ENCODE results near the gene DDX42.
A peak's percentile ranks its signal among the peaks of the same experiment; 100 is the strongest.
"Not testable (repeated sequence)": the region's sequence is repeated elsewhere in the genome, so short reads cannot be mapped to it uniquely, and the experiment has no call there.

Gene DDX42

DNA sequence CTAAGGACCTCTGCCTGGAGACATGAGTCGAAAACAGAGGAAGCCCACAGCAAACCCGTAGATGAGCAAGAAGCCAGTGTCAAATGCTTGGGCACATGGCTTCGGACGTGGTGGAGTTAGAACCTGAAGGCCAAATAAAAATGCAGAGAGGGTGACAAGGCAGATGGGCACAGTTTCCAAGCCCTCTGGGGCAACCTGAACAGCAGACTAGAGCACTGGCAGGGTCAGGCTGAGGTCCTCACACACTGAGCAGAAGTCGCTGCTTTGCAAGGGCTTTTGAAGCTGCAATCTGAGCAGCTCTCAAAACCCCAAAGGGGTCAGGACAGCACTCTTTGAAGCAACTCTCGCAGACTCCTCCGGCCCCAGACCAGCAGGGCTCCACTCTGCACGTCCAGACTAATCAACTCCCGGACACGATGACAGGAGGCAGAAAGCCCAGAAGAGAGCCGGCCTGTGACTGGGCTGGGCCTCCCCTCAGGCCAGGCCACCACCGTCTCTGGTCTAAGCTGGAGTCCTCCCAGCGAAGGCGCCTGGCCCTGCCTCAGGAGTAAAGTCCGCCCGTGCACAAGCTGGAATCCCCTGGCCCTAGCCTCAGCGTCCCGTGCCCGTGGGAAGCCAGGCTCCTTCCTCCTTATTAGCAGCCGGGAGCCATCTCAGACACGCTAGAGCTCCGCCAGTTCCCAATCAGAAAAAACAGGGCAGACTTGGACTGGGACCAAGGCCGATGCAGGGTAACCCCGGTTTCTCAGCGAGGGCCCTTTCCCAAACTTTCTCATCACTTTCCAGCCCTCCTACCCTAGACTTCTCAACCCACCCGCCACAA, 67.6 kb downstream of the DDX42 start:
- no peak for DNase-seq

DNA sequence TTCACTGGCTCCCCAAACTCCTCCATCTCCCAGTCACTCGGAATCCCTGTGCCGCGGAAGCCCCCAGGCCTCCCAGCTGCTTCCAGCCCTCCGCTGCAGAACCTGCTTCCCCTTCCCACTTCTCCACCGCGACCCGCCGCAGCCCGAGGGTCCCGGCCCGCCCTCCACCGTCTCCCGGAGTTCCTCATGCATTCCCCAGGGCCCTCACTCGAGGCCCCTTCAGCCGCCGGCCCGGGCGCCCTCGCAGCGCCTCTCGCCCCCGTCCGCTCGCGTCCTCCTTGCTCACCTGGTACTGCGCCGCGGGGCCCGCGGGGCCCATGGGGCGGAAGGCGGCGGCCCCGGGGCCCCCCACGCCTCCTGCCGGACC, 68.2 kb downstream of the DDX42 start:
- no peak for DNase-seq

DNA sequence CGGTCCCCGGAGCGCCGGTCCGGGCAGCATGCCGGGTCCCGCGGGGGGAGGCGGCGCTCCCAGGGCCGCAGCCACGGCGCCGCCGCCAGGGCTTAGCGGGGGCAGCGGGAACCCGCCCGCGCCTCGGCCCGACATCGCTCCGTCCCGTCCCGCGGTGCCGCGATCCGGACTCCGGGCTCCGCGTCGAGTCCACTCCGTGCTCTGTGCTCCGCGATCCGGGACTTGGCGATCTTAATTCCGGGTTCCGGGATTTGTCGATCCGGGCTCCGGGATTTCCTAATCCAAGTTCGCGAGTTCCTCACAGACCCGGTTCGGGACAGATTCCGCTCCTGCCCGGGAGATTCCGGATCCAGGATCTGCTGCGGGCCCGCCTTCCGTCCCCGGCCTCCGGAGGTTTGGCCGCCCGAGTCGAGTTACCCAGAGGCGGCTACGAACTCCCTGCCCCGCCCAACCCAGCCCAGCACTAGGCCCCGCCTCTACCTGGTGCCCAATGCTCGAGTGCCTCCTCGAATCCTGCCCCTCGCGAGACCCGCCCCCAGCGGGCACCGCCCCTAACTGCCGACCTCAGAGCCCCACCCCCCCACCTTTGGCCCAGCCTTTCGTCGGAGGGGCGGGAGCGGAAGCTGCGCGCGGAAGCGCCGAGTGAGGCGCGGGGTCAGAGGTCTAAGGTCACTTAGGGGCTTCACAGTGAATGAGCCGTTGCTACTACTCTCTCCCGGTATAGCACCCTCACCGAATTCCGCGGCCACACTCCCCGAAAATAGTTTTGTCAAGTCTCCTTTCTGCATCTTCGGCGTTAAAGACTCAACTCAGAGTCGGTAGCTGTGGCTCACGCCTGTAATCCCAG, 68.8 kb downstream of the DDX42 start, which contains the start of gene SMARCD2:
SMARCD2 (minus strand) TSS at position 146 of the 847 bp plus-strand sequence; CDS start at position 135, 11 bp downstream.
- peak; percentile 91 for DNase-seq

DNA sequence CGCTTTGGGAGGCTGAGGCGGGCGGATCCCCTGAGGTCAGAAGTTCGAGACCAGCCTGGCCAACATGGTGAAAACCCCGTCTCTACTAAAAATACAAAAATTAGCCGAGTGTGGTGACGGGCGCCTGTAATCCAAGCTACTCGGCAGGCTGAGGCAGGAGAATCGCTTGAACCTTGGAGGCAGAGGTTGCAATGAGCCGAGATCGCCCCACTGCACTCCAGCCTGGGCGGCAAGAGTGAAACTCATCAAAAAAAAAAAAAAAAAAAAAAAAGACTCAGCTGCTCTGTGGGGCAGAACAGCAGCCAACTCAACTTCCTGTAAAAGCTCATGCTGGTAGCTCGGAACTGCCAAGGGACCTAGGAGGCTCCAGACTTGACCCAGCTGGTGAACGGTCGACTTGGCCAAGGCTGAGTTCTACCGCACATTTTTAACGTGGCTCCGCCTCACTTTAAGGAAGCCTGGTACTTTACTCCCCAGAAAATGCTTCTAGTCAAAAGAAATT, 69.5 kb downstream of the DDX42 start:
- not testable (repeated sequence) for DNase-seq

DNA sequence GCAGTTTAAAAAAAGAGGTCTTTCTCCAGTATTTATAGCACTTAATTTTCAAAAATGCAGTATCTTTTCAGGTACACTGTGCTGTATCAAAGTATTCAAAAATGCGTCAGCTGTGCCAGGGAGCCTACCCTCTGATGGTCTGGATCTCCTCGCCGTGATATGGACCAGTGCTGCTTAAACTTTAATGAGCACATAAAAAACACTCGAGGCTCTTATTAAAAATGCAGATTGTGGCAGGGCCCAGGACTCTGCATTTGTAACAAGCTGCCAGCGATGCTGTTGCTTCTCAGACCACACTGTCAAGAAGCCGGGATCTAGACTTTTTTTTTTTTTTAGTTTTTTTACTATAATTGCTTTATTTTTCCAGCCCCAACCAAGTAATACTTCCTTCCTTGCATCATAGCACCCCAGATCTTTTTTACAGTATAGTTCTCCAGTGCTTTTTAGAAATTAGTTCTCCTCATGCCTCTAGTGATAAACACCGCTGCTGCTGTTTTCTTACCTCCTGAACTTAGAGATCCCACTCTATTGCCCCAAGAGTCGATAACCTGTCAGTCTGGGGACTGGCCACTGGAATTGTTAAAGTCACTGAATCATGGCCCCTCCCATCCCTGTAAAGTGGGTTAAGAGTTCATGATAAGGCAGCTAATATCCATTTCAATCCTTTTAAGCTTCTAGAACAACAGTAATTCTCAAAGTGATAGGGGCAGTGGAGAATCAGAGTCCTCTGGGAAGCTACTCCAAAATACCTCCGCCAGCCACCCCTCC, 70.1 kb downstream of the DDX42 start:
- DNase-seq, result no peak

DNA sequence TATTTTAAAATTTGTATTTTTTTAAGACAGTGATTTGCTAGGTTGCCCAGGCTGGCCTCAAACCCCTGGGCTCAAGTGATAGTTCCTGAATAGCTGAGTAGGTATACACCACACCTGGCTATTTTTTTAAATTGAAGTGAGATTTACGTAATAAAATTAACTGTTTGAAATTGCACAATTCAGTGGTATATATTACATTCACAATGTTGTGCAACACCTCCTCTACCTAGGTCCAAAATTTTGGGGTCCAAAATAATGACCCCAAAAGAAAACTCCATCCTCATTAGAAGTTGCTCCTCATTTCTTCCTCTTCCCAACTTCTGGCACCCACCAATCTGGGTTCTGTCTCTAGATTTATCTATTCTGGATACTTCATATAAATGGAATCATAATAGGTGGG, 71.5 kb downstream of the DDX42 start:
- no peak for DNase-seq

DNA sequence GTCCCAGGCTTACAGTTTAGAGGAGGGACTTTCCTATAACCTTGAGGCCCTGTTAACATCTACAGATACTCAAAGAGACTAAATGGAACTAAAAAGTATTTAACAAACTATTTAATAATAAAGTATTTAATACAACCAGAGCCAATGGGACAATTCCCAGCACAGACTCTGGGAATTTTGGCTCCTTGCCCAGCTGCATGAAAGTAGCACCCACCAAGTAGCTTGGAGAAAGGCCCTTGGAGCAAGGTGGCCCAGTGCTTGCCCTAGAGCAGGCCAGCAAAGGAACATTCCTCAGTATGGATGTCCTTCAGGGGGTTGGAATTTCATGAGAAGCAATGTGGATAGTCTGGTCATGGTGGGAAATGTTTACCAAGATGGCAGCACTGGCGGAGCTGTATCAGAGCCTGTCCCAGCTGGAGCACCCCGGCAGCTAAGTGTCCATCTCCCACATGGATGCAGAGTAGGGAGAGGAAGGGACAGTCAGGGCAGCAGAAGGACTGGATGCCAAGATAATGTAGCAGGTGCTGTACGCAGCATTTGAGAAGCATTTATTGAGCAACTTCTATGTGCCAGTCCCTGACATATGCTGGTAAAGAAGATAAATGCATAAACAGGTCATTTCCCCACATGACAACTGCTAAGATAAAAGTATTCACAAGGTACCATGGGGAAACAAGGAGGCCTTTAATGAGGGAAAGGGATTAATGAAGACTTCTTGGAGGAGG, 73.7 kb downstream of the DDX42 start:
- no peak for DNase-seq

DNA sequence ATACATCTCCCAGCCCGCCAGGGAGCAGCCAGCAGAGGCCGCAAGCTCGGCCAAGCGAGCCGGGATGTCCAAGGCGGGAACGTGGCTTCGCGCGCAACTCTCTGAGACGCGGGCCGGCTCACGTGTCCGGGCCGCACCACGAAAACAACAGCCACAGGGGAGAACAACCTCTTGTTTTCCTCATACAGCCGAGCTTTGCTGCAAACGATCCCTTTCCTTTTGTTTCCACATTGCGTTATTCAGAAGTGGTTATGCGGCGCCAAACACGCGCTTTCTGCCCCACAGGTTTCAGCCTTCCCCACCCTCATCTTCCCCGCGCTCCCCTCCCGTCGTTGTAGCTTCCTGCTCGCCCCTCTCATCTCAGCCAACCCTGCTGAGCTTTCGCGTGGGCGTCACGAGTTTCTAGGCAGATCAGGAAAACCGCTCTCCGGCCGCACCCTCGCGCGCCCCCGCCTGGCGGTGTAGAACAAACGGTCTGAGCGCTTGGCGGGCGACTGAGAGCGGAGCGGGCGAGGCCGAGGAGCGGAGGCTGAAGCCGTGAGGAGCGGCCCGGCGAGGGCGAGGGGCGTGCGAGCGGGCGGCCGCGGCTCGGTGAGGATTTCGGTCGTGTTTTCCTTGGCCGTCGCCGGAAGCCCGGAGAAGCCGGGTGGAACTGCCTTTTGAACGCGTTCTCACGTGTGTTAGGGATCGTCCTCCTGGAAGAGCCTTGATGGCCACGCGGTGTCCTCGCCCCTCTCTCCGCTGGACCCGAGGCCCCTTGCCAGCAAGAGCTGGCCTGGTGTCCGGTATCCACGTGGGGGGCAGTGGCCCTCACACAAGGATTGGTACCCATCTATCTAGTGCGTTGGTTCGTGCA, 75.1 kb downstream of the DDX42 start:
- DNase-seq, result no peak

DNA sequence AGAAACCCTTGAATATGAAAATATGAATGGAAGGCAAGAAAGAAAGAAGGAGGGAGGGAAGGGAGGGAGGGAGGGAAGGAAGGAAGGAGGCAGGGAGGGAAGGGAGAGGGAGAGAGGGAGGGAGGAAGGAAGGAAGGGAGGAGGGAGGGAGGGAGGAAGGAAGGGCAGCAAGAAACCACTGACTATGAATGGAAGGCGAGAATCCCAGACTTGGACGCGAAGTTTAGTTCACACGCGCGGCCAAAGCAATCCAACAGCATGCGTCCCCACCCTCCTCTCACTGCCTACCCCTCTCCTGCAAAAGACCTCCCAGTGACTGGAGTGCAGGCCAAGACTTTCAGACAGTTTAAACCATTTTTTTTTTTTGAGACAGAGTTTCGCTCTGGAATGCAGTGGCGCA, 76.4 kb downstream of the DDX42 start:
- no peak for DNase-seq

DNA sequence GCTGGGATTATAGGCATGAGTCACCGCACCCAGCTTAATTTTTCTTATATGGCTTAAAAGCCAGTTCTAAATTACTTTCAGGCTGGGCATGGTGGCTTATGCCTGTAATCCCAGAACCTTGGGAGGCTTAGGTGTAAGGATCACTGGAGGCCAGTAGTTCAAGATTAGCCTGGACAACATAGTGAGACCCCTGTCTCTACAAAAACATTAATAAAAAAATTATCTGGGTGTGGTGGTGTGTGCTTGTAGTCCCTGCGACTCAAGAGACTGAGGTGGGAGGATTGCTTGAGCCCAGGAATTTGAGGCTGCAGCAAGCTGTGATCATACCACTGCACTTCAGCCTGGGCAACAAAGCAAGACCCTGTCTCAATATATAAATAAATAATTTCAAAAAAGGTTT, 79.3 kb downstream of the DDX42 start:
- DNase-seq, result no peak

DNA sequence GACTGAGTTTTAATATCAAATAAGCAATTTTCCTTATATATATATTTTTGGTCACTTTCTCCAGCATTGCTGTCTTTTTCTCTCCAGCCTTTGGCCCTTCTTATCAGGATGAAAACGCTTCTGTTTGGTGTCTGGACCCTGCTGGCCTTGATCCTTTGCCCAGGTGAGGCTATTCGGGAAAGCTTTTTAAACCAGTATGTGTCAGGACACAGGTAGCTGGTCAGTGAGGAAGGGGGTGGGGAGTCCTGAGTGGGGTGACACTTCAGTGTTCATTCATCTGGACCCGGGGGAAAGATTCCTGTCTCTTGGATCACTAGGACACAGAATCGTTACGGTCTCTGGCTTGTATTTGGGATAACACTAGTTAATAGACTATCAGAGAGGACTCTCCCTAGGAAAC, 80.7 kb downstream of the DDX42 start:
- no peak for DNase-seq

DNA sequence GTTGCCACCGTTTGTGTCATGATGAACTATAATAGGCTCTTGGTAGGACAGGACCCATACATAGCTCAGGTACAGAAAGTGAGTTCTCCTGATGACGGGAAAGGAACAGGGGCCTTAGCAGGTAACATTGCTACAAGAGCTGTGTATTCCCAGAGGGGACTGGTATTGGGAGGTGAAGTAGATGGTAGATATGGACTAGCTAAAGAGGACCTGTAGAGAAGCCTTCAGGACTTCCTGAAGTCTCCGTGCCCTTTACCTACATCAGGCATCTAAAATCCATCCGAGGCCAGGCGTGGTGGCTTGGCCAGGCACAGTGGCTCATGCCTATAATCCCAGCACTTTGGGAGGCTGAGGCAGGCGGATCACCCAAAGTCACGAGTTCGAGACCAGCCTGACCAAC, 81.2 kb downstream of the DDX42 start:
- DNase-seq, result no peak

DNA sequence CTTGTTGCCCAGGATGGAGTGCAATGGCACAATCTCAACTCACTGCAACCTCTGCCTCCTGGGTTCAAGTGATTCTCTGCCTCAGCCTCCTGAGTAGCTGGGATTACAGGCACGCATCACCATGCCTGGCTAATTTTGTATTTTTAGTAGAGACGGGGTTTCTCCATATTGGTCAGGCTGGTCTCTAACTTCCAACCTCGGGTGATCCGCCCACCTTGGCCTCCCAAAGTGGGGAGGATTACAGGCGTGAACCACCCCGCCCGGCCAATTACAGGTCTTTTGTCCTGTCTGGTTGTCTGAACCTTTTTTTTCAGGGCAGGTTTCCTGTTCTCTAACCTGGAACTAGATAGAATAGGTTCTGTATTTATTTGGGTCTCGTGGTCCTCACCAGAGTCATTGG, 82.5 kb downstream of the DDX42 start:
- DNase-seq, result not testable (repeated sequence)

DNA sequence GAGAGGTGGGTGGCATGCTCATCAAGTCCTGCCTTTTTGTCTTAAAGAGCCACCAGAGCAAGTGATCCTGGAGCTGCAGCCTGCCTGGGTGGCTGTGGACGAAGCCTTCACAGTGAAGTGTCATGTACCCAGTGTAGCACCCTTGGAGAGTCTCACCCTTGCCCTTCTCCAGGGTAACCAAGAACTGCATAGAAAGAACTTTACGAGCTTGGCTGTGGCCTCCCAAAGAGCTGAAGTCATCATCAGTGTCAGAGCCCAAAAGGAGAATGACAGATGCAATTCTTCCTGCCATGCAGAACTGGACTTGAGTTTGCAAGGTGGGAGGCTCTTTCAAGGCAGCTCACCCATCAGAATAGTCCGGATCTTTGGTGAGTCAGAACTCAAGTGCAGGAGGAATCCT, 85.3 kb downstream of the DDX42 start:
- no peak for DNase-seq

DNA sequence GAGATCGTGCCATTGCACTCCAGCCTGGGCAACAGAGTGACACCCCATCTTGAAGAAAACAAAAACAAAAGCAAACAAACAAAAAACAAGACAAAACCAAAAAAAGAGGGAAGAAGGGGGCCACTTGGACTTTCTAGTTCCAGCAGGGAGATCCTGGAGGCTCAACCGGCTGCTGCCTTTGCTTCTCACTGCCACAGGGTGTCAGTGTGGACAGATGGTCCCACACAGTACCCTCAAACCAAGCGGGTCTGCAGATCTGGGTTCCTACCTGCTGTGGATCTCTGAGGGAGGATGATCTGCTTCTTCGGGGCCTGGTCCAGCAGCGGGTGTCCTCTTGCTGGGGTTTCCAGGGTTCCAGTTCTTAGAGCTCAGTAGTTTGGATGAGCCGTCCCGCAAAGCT, 92.7 kb downstream of the DDX42 start:
- DNase-seq, result not testable (repeated sequence)

Data from NCI-H1048 (cell line).